HG03342 (cell line): ENCODE results near the gene TUBB1.
"Not testable (repeated sequence)": the region's sequence is repeated elsewhere in the genome, so short reads cannot be mapped to it uniquely, and the experiment has no call there.

Source experiments
- ATAC-seq: cut with Tn5 transposase; IDR thresholded peaks from one replicate; pipeline ENCODE4 v1.9.1; 2021; ENCODE audit warnings: mild to moderate bottlenecking, moderate library complexity; ENCODE audit not compliant: unreplicated experiment

TUBB1 gene

DNA sequence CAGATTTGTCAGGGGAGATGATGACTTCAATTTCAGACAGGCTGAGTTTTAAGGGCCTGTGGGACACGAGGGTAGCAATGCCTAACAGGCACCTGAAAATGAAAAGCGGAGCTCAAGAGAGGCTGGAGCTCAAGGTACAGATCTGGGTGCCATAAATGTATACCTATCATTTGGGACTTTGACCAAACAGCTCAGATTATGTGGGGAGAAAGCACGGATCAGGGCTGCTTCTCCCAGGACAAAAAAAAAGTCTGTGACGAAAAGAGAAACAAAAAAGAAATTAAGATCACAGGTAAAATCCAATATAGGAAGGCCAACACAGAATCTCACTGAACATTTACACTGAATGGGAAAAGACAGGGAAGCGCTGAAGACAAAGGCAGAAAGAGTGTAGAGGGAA lies 21.4 kb downstream of the TUBB1 start:
- ATAC-seq, result no peak

DNA sequence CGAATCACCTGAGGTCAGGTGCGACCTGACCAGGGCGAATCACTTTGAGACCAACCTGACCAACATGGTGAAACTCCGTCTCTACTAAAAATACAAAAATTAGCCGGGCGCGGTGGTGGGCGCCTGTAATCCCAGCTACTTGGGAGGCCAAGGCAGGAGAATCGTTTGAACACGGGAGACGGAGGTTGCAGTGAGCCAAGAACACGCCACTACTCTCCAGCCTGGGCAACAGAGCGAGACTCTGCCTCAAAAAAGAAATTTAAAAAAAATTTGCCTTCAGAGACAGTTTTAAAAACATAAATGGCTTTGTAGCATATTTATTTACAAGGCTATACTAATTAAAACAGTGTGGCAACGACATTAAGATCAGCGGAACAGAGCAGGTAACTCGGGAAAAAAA lies 22.3 kb downstream of the TUBB1 start:
- not testable (repeated sequence) for ATAC-seq

DNA sequence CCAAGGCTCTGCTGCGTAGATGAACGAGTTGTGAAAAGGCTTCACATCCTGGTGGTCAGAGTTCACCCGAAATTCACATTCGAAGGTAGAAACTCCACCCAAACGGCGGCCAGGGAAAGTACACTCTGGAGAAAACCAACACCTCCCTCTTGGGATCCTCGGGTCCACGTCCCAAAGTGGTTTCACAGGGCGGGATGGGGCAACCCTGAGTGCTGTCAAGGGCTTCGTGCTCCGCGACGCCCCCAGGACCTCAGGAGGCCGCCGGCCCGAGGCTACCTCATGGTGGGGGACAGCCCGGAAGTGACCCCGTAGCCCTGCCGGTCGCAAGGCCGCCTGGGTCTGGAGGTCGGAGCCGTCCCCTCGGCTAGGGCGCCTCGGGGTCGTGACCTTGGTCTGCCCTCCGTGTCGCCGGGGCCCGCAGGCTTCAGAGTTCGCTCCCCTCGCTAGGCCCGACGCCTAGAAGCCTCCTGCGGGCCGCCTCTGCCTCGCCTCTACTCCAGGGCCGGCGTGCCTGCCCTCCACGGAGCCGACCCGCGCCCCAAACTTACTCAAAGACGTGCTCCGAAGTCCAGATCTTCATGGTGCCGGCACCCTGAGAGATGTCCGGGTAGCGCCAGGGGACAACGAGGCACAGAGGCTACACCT lies 23.0 kb downstream of the TUBB1 start, which contains the start of gene PRELID3B:
Gene PRELID3B (minus strand): TSS at position 636 of the 645 bp plus-strand sequence. CDS start 56 bp downstream, at position 580.
- ATAC-seq, result peak; percentile 23

DNA sequence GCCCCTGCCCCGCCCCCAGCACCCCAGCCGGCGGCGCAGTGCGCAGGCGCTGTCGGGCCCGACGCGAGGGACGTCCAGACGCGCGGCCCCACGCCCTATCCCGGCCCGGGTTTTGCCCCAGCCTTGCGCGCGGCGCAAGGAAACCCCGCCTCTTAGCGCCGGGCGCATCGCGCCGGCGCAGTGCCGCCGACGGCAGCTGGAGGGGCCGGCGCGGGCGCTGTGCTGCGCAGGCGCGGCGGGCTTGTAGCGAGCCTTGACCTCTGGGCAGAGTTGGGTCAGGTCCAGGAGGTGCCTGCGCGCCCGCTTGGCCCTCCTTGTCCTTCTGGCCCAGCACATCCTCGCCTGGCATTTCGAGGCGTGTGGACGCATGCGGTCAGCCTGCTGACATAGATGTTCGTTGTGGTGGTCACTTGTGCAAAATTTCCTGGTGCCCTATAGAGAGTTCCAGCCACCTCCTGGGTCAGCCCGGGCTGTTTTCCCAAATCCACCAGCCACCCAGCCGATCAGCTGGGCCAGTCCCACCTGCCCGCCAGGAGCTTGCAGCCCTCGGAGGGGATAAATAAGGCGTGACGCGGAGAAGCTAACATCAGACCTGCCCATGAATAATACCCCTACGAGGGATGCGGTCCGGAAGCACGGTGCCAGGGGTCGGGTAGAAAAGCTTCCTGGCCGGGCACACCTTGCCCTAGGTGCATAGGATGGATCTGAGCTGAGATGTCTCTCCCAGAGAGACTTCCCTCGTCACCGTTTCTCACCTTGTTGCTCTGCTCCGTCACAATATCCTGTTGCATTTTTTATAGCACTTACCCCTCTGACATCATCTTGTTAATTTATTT lies 23.8 kb downstream of the TUBB1 start:
- ATAC-seq, result peak; percentile 93

DNA sequence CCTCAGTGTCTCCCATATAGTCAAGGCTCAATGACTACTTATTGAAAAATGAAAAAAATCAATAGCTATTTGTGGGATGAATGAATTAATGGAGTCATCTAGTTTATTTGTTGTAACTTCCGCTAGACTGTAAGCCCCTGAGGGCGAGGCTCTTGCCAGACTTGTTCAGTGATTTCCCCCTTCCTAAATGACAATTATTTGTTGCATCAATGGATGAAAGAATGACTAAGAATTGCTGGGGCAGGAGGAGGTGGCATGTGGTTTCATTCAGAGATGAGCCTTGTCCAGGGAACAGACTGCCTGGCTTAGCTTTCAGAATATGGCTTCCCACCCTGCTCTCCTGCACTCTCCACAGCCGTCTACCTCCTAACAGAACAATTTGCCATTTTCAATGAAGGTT lies 24.5 kb downstream of the TUBB1 start:
- ATAC-seq, result no peak

DNA sequence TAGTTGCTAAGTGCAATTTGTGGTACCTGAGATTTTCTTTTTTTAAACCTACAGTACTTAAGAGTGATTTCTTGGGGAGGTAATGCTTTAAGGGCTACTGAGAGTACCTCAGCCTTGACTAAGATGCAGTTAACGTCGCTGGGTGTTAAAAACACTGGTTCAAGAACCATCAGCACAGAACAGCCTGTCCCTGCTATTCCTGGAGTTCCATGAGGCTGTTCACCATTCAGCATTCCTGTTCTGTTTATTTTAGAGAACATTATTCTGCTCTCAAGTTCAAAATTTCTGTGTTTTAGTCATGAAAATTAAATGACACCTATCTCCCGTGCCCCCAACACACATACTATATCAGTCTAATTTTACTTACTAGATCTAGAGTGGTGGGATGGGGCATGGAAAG lies 25.1 kb downstream of the TUBB1 start:
- ATAC-seq, result no peak

DNA sequence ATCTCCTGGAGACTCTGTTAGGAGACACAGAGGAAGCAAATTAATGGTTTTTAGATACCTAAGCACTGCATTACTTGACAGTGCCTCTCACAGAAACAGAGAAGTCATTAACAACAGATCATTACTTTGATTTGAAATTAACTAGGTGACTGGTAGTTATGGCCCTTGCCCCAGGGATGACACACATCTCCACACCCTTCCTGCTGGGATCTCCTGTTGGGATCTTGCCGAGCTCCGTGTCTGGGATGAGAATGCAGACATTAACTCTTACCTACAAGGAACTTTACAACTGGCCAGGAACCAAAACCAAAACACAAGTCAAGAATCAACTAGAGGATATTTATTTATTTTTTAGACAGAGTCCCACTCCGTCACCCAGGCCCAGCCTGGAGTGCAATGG lies 25.6 kb downstream of the TUBB1 start:
- ATAC-seq, result no peak

DNA sequence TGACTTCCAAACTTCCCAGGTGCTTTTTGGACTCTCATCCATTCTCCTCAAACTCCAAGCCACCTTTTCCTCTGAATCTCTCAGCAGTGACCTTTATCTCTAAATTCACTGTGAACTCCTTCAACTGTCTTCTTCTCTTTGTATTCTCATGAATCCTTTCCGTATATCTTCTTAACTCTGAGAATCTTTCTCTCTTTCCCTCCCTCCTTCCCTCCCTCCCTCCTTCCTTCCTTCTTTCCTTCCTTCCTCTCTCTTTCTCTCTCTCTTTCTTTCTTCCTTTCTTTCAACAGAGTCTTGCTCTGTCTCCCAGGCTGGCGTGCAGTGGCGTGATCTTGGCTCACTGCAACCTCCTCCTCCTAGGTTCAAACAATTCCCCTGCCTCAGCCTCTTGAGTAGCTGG lies 27.6 kb downstream of the TUBB1 start:
- no peak for ATAC-seq

DNA sequence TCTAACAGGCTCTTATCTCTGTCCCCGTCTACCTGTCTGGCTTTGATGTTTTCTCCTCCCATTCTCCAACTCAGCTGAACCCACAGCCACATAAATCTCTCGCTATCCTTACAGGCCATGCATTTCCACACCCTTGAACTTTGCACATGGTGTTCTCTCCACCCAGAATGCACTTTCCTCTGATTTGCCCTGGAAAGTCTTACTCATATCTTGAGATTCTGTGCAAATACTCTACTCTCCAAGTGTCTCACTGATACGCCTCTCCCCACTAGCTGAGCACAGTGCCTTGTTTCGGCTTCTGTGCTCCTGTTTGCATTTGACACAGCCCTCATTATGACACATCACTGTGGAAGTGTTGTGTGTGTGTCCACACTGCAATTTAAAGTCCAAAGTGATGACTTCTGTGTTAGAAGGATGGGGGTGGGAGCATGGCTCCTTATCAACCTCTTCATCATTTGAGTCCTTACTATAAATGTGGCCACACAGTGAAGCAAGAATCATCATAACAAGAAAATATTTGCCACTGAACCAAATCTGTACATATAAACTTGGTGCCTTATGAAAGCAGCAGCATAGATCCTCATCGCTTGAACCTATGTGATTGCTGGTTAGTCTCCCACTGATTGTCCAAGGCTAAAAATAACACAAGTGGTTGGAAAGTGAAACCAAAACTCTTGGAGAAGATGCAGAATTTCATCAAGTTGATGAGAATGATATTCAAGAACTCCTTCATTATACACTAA lies 28.9 kb downstream of the TUBB1 start:
- no peak for ATAC-seq

DNA sequence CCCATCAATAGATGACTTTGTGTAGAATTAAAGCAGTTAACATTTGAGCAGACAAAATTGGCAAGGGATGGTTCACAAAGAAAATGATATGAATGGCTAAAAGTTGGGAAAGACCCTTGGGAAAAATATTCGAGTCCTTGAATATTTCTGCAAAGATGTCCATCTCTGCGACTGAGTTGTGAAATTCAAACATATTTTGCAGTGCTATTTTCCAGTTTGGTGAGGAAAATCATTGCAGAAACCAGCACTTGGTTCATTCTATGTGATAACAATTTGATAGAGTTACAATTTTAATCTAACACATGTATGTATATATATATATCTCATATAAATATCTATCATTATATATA lies 29.4 kb downstream of the TUBB1 start:
- ATAC-seq, result no peak

DNA sequence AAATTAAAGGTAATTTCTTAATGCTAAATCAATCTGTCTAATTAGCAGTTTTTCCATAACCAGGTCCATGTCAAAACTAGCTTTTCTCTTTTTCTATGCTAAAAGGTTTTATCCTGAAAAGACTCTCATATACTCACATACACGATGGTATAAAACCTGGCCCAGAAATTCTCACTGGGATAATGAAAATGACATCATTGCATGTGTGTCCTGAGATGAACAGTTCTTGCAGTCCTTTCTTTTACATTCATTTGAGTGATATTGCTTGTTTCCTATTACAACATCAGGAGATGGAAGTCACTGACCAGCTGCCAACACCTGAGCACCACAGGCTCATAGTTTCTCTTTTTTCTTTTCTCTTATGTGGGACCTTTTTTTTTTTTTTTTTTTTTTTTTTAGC lies 31.2 kb downstream of the TUBB1 start:
- no peak for ATAC-seq

DNA sequence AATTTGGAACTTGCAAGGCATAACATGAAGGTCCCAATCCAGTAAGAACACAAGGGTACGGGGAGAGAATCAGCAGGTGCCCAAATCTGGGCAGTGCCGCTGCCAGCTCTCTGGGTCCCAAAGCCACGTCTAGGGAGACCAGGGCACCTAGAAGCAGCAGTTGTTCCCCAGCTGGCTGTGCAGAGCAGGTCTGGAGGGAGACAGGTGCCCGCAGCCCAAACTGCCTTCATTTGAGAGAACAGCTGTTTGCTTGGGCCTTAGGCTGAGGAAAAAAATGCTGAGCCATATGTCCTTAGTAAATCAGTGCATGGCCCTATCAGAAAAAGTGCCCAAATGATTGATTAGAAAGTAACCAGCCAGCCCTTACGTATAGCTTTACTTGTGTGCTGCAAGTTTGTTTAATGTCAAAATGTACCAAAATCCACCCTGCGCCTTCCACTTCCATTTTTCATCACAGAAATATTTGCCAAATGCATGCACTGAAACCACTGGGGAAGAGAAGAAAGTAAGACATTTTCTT lies 32.5 kb downstream of the TUBB1 start:
- no peak for ATAC-seq

DNA sequence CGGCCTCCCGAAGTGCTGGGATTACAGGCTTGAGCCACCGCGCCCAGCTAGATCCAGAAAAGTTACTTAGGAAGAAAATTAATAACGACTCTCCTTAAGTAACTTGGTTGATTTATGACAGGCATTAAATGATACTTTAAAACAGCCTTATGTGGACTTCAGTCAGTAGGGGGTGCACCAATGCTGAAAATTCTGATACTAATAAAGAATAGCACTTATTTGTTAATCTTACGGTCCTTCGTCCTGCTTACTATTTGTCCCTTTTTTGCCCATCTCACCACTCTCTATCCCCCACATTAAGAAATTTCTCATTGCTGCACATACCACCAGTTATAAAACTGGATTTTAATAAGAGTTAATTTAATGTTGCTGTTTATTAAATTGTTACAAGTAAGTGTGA lies 36.1 kb downstream of the TUBB1 start:
- ATAC-seq, result no peak

DNA sequence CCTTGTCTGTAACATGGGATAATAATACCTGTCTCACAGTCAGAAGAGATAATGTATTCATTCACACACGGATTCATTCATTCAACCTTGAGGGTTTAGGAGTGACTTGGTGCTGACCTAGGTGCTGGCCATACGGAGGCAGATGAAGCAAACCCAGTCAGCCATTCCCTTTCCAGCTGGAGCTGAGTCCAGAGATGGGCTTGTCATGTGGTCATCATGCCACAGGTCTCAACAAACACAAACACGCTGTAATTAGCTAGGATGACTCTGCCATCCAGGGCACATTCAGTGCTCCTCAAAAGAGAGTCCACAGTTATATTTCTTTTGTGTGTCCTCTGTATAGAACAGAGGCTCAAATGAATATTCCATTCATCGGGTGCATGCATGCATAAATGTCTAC lies 42.9 kb downstream of the TUBB1 start:
- ATAC-seq, result no peak

DNA sequence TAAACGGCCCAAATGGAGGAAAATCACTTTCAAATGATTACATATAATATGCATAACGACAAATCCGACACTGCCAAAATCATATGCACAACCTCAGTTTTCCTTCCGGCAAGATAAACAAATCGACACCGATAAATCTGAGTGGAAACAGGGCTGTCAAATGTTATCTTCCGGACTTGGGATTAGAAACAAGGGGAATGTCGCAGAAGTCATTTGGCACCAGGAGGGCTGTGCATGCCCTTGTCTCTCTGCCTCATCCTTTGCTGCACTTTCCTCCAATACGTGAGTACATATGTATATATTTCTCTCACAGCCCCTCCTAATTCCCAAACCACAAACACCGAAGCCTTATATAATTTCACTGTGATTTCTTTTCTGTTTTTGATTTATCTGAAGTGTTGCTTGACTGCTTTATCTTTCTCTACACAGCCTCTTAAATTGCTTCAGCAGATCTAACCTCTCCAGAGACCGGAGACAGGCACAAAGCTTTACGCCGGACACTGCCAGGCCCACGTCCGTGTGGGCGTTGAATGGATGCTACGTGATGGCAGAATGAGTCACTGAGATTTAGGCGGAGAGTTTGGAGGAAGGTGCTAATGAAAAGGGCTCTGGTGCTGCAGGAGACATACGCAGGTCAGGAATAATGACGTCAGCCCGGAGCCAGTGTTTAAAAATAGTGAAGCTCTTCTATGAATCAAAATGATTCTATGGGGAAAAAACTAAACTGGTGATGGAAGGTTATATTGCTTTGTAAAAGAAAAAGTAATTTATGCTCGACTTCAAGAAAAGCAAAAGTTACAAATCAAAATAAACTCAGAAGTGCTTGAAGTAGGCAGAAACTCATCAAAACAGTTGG lies 44.4 kb downstream of the TUBB1 start:
- no peak for ATAC-seq

DNA sequence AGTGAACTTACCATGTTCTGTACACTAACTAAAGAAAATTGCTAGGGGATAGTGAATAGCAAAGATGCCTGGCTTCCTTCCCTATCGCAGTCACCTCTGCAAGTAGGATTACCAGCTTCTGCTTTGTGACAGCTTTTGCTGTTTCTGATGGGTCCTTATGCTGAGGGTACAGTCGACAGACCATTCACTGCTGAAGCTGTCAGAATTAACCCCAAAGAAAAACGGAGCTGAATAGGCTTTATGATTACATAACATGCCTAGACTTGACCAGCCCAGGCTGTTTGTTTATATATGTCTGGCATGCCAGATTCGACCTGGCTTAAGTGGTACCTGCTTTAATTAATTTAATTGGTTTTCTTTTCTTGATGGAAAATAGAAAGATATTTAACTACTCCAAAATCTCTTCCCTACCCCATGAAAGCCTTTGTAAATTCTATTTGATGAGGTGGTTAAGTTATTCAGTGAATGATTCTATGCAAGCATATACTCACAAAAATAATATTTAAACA lies 45.0 kb downstream of the TUBB1 start:
- no peak for ATAC-seq

DNA sequence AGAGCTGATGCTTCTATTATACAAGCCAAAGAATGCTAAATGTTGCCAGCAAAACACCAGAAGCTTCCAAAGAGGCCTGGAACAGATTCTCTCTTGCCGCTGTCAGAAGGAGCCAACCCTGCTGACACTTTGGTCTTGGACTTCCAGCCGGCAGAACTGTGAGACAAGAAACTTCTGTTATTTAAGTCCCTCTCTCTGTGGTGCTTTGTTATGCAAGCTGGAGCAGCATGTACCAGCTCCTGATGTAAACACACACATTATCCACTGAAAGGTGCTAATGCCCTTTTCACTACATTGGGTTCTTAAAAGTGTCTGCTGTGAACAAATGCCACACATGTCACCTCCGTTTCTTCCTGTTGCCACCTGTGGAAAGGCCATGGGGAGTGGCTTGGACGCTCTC lies 49.3 kb downstream of the TUBB1 start:
- ATAC-seq, result no peak

DNA sequence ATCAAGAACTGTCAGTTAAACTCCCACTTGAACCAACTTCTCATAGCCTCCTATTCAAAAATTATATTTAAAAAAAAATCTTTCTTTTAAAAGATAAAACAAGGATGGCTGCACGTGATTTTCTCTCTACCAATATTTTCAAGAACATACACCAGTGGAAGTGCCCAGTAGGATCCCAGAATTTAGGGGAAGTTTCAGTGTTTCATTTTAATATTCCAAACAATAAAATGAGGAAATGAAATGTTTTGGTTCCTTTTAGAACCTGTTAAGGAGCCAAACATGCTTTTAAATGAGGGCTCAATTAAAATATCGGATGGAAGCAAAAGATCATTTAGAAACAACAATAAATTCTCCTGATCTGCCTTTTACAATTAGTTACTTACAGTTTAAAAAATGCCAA lies 49.8 kb downstream of the TUBB1 start:
- ATAC-seq, result no peak

DNA sequence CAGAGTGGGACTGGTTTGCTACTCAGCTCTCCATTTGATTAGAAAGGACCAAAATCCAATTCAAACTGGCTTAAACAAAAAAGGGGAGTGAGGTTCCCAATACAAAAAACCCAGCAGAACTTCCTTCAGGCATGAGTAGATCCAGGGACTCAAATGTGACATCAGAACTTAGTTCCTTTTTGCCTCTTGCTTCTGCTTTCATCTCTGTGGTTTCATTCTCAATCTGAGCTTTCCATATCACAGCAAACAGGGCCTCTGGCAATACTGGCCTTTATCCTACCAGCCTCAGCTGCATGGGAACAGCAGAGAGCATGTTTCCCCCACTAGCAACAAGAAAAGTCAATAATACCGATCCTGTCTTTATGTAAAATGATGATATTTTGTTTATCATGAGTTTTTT lies 52.0 kb downstream of the TUBB1 start:
- peak; percentile 74 for ATAC-seq

DNA sequence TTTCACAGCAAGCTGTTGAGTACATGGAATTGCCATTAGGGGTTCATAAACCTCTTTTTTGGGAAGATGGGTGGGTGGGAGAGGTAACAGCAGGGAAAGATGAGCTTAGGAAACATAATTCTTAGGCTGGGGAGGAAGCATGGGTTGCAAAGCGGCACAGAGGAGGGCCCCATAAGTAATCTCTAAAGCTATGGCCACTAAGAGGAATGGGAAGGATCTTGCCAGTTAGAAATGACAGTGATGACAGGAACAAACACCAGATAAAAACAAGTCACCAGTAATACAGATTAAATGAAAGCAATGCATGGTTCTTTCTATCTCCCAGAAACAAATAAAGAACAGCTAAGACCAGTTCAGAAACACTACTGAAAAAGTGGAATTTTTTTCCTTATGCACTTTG lies 54.4 kb downstream of the TUBB1 start:
- no peak for ATAC-seq

DNA sequence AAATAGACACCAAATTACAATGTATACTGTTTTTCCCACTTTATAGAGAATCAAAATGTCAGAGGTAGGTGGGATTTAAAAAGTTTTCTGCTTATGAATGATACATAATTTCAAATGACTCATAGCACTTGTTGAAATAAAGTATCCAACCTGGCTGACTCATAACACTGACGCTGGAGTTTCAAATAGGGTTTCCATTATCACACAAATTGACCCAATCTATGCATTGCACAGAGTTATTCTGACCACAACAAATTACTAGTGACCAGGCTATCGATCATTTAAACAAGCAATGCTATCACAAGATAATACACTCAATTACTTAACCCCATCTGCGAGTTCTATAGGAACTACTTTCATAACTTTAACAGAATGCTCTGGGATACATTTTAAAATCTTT lies 55.2 kb downstream of the TUBB1 start:
- ATAC-seq, result no peak
